Sigmoid colon (tissue), 7 donors: Measurements from ENCODE around the gene MEGF6. TPM values are rescaled to one million over a fixed set of nuclear protein-coding genes. Genes with fewer than 3 reads are reported as not detected.

Source experiments
- DNase-seq: peaks from one replicate; pipeline ENCODE4 v3.0.0-alpha.2; 2019
- H3K27ac ChIP-seq, 4 donors: fragments of 200-600 bp; sonication (generic); one replicate each; pipeline ENCODE4 v1.5.1; 2016 to 2019; ENCODE audit warnings: mild to moderate bottlenecking in 1 of 4
- H3K27me3 ChIP-seq, 3 donors: fragments of 200-600 bp; sonication (generic); one replicate each; pipeline ENCODE4 v1.5.1; 2019; ENCODE audit warnings: mild to moderate bottlenecking in 1 of 3
- H3K36me3 ChIP-seq, 4 donors: fragments of 200-600 bp; sonication (generic); one replicate each; pipeline ENCODE4 v1.5.1; 2016 to 2019
- H3K4me1 ChIP-seq, 4 donors: fragments of 200-600 bp; sonication (generic); one replicate each; pipeline ENCODE4 v1.5.1; 2017 to 2019
- H3K4me3 ChIP-seq, 4 donors: fragments of 200-600 bp; sonication (generic); one replicate each; pipeline ENCODE4 v1.5.1; 2017 to 2019; ENCODE audit warnings: mild to moderate bottlenecking in 2 of 4, moderate library complexity in 1 of 4
- H3K9me3 ChIP-seq, 4 donors: fragments of 200-600 bp in 3 of 4; sonication (generic) in 3 of 4; one replicate each; pipeline versions ENCODE4 v1.5.1 to v1.6.1; 2013 to 2019
- CTCF ChIP-seq, 4 experiments: fragments of 450-650 bp in 3 of 4; fragments of 200-600 bp in 1 of 4; IDR thresholded peaks; one replicate each; pipeline ENCODE4 v1.5.1; 2016 to 2019; ENCODE audit warnings: antibody characterized with exemption in 4 of 4, mild to moderate bottlenecking in 3 of 4, moderate library complexity in 2 of 4
- EP300 ChIP-seq, 4 donors: sonication (generic); formaldehyde crosslinking; IDR thresholded peaks; one replicate each; pipeline ENCODE4 v1.6.1; 2017; ENCODE audit warnings: antibody characterized with exemption in 4 of 4
- POLR2A ChIP-seq, 2 donors: fragments of 450-650 bp; IDR thresholded peaks; one replicate each; pipeline ENCODE4 v1.6.1; 2016; ENCODE audit warnings: antibody characterized with exemption in 2 of 2, mild to moderate bottlenecking in 2 of 2, moderate library complexity in 2 of 2
- POLR2AphosphoS5 ChIP-seq, 4 donors: sonication (generic); formaldehyde crosslinking; IDR thresholded peaks; one replicate each; pipeline ENCODE4 v1.6.1; 2017; ENCODE audit warnings: antibody characterized with exemption in 4 of 4
- WGBS, 2 donors: extraction: QIAGEN DNeasy Blood & Tissue Kit; methylation state at CpG; one replicate each; pipeline ENCODE4 v1.1.7; 2013; 5-methylcytosine and 5-hydroxymethylcytosine counted together
- intact Hi-C: fragments of 100-400 bp; cut with DNase I; formaldehyde crosslinking; loops from one replicate; pipeline ENCODE4 v1.15.1; 2023
- polyA plus RNA-seq, 3 donors: library from polyadenylated mRNA; stranded (reverse); fragments of 200-250 nt; gene quantifications; one replicate each; pipeline ENCODE4 v1.2.3, GENCODE V29; 2013
- total RNA-seq, 4 donors: library from RNA; depleted of rRNA; stranded (reverse); fragments of >200 nt; gene quantifications; one replicate each; pipeline ENCODE4 v1.1.0, GENCODE V29; 2016
- donor health status: healthy with polysubstance abuse.
- donor health status: Bipolar disorder and iron deficiency.
- donor health status: healthy.

MEGF6 gene
- total and polyA plus RNA-seq, 7 donors: 2.4 to 31.9 (median 7.8) TPM; not detected in 1

DNA sequence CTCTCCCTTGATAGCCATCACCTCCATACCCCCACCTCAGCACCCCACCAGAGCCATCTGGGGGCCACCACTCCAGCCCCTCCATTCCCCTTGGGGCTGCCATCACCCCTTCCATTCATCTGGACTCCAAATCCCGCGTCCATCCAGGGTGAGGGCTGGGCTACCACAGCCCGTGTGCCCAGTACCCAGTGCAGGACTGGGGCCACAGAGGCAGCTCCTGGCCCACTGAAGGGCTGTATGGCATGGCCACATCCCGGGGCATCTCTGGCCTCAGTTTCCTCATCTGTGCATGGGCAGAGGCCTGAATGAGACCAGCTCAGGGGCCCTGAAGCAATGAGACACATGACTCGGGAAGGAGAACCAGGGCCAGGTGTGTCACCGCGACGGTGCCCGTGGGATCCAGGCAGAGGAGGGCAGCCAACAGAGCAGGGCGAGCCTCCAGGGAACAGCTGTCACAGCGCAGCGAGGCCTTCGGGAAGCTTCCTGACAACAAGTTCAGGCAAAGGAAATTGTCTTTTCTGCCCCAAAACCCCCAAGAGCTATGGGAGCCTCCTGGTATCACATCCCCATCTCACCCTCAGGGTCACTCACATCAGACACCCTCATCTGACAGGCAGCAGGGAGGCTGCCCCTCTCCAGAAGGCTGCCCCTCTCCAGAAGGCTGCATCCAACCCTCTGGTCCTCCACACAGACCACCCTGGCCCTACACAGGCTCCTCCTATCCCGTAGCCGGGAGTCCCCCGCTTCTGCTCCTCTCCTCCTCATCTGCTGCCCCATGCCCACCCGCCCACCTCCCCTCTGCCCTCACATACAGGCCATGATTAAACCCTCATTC, 76.3 kb downstream of the MEGF6 start:
- WGBS, 2 donors: 51 to 75% methylated on average over 17 of the region's 17 CpGs
- intact Hi-C loops: no loop called here
- no peaks in the 10 kb centered on the region for H3K9me3 ChIP-seq

GRCh38 chr1:3533067-3534048, 78.0 kb downstream of the MEGF6 start:
- Histone ChIP-seq H3K4me1 (peaks cover 0 to 31% (median 28%) of the 10 kb centered on the region in 4 donors), H3K4me3 (no peak overlapping the region), H3K27ac (no peak overlapping the region), H3K9me3 (no peaks in the 10 kb centered on the region), H3K27me3 (peaks cover 0 to 13% (median 3%) of the 10 kb centered on the region in 3 donors), H3K36me3 (no peaks in the 10 kb centered on the region)
- WGBS, 2 donors: 45 to 85% methylated on average over 30 of the region's 30 CpGs
- DNase-seq: no peak
- TF ChIP-seq CTCF (IDR thresholded peaks at IDR 0.05) (no peak), EP300 (IDR thresholded peaks at IDR 0.05) (no peak), POLR2AphosphoS5 (IDR thresholded peaks at IDR 0.05) (no peak), POLR2A (IDR thresholded peaks at IDR 0.05) (no peak)
- intact Hi-C loops: no loop called here

More for the DNA sequence above, 76.3 kb downstream of the MEGF6 start:
- Histone ChIP-seq H3K4me3 (no peak overlapping the region), H3K36me3 (no peaks in the 10 kb centered on the region), H3K4me1 (peaks cover 0 to 27% (median 22%) of the 10 kb centered on the region in 4 donors), H3K27ac (no peak overlapping the region), H3K27me3 (peaks cover 0 to 11% (median 0%) of the 10 kb centered on the region in 3 donors)
- DNase-seq: no peak
- TF ChIP-seq POLR2A (IDR thresholded peaks at IDR 0.05) (no peak), EP300 (IDR thresholded peaks at IDR 0.05) (no peak), CTCF (IDR thresholded peaks at IDR 0.05) (no peak), POLR2AphosphoS5 (IDR thresholded peaks at IDR 0.05) (no peak)

DNA sequence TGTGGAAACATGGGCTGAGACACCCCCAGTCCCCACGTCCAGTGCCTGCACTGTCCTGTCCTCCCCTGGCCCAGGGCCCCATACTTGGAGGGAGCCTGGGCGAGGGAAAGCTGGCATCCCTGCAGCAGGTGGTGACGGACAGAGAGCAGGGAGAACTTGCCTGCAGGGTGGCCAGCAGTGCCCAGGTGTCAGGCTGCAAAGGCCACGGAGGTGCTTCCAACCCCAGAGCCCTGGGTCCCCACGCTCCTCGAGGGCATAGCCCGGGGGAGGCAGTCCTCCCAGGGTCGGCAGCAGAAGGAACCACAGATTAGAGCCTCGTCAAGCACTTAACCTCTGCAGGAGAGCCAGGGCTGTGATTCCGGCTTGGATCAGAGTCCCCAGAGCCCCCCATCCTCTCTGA, 79.4 kb downstream of the MEGF6 start:
- no peaks in the 10 kb centered on the region for H3K9me3 ChIP-seq
- H3K4me1 ChIP-seq: peaks cover 0 to 31% (median 28%) of the 10 kb centered on the region in 4 donors
- peak overlapping the region in 1 of 4 donors; percentile 66 for H3K4me3 ChIP-seq
- DNase-seq: no peak
- peak overlapping the region; percentile 48 to 80 (median 73) for H3K27ac ChIP-seq
- intact Hi-C loops: no loop called here
- WGBS, 2 donors: 51 to 78% methylated on average over 10 of the region's 10 CpGs
- TF ChIP-seq POLR2A (IDR thresholded peaks at IDR 0.05) (no peak), CTCF (IDR thresholded peaks at IDR 0.05) (no peak), POLR2AphosphoS5 (IDR thresholded peaks at IDR 0.05) (no peak), EP300 (IDR thresholded peaks at IDR 0.05) (no peak)
- H3K27me3 ChIP-seq: peaks cover 0 to 13% (median 3%) of the 10 kb centered on the region in 3 donors
- no peaks in the 10 kb centered on the region for H3K36me3 ChIP-seq

DNA sequence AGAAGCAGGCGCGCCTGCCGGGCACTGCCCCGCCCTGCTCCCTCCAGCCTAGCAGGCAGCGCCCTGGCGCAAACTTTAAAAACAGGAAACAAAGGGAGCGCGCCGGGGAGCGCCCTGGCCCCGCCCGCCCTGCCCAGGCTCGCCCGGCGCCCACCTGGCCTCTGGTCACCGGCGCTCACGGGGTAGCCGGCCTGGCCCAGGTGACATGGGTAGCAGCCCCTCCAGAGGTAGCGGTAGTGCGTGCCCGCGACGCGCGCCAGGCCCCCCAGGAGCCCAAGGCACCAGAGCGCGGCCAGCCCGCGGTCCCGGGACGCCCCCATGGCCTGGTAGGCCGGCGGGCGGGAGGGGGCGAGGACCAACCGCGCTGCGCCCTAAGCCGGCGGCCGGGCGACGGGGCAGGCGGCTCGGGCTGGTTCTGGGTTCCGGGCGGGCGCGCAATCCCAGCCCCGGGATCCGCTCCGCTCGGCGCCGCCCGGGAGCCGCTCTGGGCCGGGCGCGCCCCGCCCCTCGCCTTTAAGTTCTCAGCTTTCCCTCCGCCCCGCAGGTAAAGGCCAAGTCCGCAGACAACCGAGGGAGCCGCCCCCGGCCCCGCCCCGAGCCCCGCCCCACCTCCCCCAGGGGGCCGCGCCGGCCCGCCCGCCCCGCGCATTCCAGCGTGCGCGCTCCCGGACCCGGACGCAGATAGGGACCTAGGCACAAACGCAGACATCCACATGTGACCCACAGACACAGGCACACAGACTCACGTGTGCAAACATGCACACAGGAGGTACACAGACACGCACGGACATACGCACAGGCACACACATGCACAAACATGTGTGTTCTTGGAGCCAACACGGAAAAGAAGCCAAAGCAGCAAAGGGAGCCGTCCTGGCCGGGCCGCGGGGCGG, 80.1 kb downstream of the MEGF6 start:
- intact Hi-C loops: no loop called here
- H3K4me3 ChIP-seq: peak overlapping the region; percentile 30 to 71 (median 60)
- H3K9me3 ChIP-seq: no peaks in the 10 kb centered on the region
- H3K27me3 ChIP-seq: peaks cover 0 to 13% (median 3%) of the 10 kb centered on the region in 3 donors
- peak; percentile 85 for DNase-seq
- peaks cover 0 to 31% (median 28%) of the 10 kb centered on the region in 4 donors for H3K4me1 ChIP-seq
- H3K36me3 ChIP-seq: no peaks in the 10 kb centered on the region
- H3K27ac ChIP-seq: peak overlapping the region; percentile 48 to 80 (median 73)
- TF ChIP-seq POLR2AphosphoS5 (IDR thresholded peaks at IDR 0.05) (peak in 1 of 4 donors; percentile 42), CTCF (IDR thresholded peaks at IDR 0.05) (no peak)
- 1% methylated on average over 96 of the region's 96 CpGs for WGBS, 2 donors
